T-cell (primary cell): ENCODE results near the gene MRPL20. TPM values are rescaled to one million over a fixed set of nuclear protein-coding genes. Genes with fewer than 3 reads are reported as not detected.
"Not testable (repeated sequence)": the region's sequence is repeated elsewhere in the genome, so short reads cannot be mapped to it uniquely, and the experiment has no call there.

Experiments used
- ATAC-seq, 4 experiments: fragments of 200-7000 bp in 3 of 4; fragments of 150-1000 bp in 1 of 4; cut with Tn5 transposase; replicated peaks in 1 of 4; 1 replicate in 3 of 4; 2 replicates in 1 of 4; pipeline ENCODE4 v1.10.0; 2021; ENCODE audit warnings: moderate library complexity in 3 of 4, mild to moderate bottlenecking in 2 of 4, moderate number of reproducible peaks in 1 of 4
- CTCF ChIA-PET, 2 donors: fragments of 300-600 bp; sonication (Branson Sonifier 250); formaldehyde crosslinking; loops; one replicate each; lab custom pipeline; 2022; ENCODE audit warnings: antibody characterized with exemption in 2 of 2; lab: Charles Lee
- POLR2A ChIA-PET, 2 donors: fragments of 300-600 bp; sonication (Branson Sonifier 250); formaldehyde crosslinking; loops; one replicate each; lab custom pipeline; 2022; ENCODE audit warnings: antibody characterized with exemption in 2 of 2; lab: Charles Lee
- DNase-seq, 35 experiments: peaks; one replicate each; pipeline versions ENCODE4 v3.0.0 to v3.0.0-alpha.2; 2013 to 2023
- H3K27ac ChIP-seq: one replicate; pipeline ENCODE4 v1.5.1; 2013; ENCODE audit warnings: low read length
- H3K27me3 ChIP-seq, 2 experiments: replicated peaks in 1 of 2; 1 replicate in 1 of 2; 2 replicates in 1 of 2; pipeline versions ENCODE4 v1.6.1 to v1.7.0; 2013; ENCODE audit warnings: low read length in 1 of 2, mixed read lengths in 1 of 2; ENCODE audit not compliant: control insufficient read depth in 2 of 2, insufficient read depth in 2 of 2; ENCODE audit errors: extremely low read depth in 1 of 2
- H3K36me3 ChIP-seq, 2 donors: 1 replicate in 1 of 2; 2 replicates in 1 of 2; pipeline versions ENCODE4 v1.6.1 to v1.7.0; 2013; ENCODE audit warnings: low read length in 1 of 2; ENCODE audit not compliant: control insufficient read depth in 2 of 2, insufficient read depth in 1 of 2; ENCODE audit errors: extremely low read depth in 1 of 2
- H3K4me1 ChIP-seq, 2 experiments: 1 replicate in 1 of 2; 2 replicates in 1 of 2; pipeline versions ENCODE4 v1.6.1 to v1.7.0; 2013; ENCODE audit warnings: low read length in 2 of 2, mixed read lengths in 1 of 2; ENCODE audit not compliant: insufficient read depth in 2 of 2, control insufficient read depth in 1 of 2; ENCODE audit errors: extremely low read depth in 1 of 2
- H3K4me3 ChIP-seq, 2 donors: 1 replicate in 1 of 2; 2 replicates in 1 of 2; pipeline versions ENCODE4 v1.5.1 to v1.7.0; 2013; ENCODE audit warnings: mild to moderate bottlenecking in 2 of 2, low read length in 1 of 2, moderate library complexity in 1 of 2; ENCODE audit not compliant: control insufficient read depth in 1 of 2; ENCODE audit errors: extremely low read depth in 1 of 2
- H3K9me3 ChIP-seq: 2 replicates; pipeline ENCODE4 v1.7.0; 2013
- H3K27ac Mint-ChIP-seq, 2 donors: one replicate each; pipeline ENCODE4 v1.8.0; 2020 to 2021; ENCODE audit warnings: mild to moderate bottlenecking in 2 of 2, mixed read lengths in 2 of 2
- H3K27me3 Mint-ChIP-seq, 2 donors: one replicate each; pipeline ENCODE4 v1.8.0; 2021 to 2022; ENCODE audit warnings: mixed read lengths in 2 of 2
- H3K36me3 Mint-ChIP-seq: one replicate; pipeline ENCODE4 v1.8.0; 2021; ENCODE audit warnings: mixed read lengths
- H3K4me1 Mint-ChIP-seq, 3 donors: one replicate each; pipeline ENCODE4 v1.8.0; 2020 to 2022; ENCODE audit warnings: mixed read lengths in 3 of 3, mild to moderate bottlenecking in 1 of 3
- H3K4me3 Mint-ChIP-seq, 3 donors: one replicate each; pipeline ENCODE4 v1.8.0; 2020 to 2022; ENCODE audit warnings: mild to moderate bottlenecking in 3 of 3, mixed read lengths in 3 of 3, moderate library complexity in 3 of 3
- H3K9me3 Mint-ChIP-seq, 3 donors: one replicate each; pipeline ENCODE4 v1.8.0; 2020 to 2022; ENCODE audit warnings: mixed read lengths in 3 of 3
- WGBS: methylation state at CpG from one replicate; pipeline ENCODE4 v1.1.5; 2013; ENCODE audit warnings: missing lambda C conversion rate; ENCODE audit not compliant: insufficient coverage; 5-methylcytosine and 5-hydroxymethylcytosine counted together
- total RNA-seq, 35 experiments: library from RNA in 6 of 35; stranded (reverse) in 6 of 35; fragments of 120-200 nt in 1 of 35; gene quantifications; one replicate each; pipeline versions ENCODE4 v1.2.1 to v1.2.4 and lab custom pipeline; 2013 to 2026

MRPL20 gene
- total RNA-seq, 5 donors from 2014 or later (not counting 1 experiment from before 2014, with no cell fraction given): 106 to 123 (median 114) TPM

DNA sequence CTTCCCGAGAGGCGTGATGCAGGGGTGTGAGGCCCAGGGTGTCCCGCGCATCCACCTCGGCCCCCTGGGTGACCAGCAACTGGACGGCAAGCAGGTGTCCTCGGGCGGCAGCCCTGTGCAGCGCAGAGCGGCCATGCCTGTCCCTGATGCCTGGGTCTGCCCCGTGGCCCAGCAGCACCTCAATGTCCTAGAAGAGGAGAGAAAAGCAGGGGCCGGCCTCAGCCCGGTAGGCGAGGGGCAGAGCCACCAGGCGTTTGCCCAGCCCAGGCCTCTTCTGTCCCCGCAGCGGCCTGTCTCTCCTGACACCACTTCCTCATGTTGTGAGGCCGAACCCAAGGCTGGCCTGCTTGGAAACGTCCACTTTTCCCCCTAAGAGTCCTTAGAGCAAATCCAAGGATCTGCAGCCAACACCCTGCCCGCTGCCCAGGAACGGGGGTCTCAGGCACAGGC is 12.3 kb upstream of the MRPL20 start:
- Mint-ChIP-seq H3K9me3 (no peaks in the 10 kb centered on the region), H3K27me3 (peaks cover 7 to 24% of the 10 kb centered on the region in 2 donors), H3K36me3 (no peaks in the 10 kb centered on the region), H3K4me1 (peaks cover 0 to 2% (median 0%) of the 10 kb centered on the region in 3 donors), H3K4me3 (no peak overlapping the region), H3K27ac (no peak overlapping the region)
- peaks cover 0 to 4% of the 10 kb centered on the region in 2 experiments for H3K4me1 ChIP-seq
- H3K4me3 ChIP-seq: no peak overlapping the region
- ATAC-seq (no peak), DNase-seq (no peak)
- H3K9me3 ChIP-seq: no peaks in the 10 kb centered on the region
- H3K27ac ChIP-seq: no peak overlapping the region
- H3K27me3 ChIP-seq: peaks cover 0 to 44% of the 10 kb centered on the region in 2 experiments
- ChIA-PET POLR2A (no interaction called here), CTCF (no interaction called here)
- H3K36me3 ChIP-seq: no peaks in the 10 kb centered on the region
- WGBS: 92% methylated on average over 14 of the region's 21 CpGs

DNA sequence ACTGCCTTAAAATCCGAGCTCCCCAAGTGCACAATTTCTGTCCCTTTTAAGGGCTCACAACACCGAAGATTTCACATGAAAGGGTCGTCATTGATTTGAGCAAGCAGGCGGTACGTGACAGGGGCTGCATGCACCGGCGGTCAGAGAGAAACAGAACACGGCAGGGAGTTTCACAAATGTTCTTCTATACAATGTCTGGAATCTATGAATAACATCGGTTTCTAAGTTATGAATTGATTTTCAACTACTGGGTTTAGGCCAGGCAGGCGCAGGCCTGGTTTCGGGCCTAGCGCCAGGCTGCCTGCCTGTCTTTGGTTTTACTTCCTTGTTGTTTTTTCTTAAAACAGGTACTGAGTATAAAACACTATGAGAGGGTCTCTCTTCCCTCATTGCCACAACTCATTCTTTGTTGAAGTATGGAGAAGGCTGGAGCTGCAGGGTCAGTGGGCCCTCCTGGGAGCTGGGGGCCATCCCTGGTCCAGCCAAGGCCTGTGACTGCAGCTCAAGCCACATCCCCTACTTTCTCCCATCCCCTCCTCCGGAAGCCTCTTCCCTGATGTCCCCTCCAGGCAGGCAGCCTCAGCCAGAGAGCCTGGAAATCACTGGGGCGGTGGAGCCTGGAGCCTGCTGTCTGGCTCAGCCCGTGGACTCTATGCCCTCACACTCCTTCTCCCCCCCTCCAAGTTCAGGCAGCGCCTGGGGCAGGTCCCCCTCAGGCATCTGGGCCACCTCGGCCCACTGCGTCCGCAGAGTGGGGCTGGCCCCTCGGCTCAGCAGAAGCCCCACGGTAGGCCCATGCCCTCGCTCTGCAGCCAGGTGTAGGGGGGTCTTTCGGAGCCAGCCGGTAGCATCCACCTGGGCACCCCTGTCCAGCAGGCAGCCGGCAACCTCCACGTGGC is 11.6 kb upstream of the MRPL20 start:
- peaks cover 0 to 2% (median 0%) of the 10 kb centered on the region in 3 donors for H3K4me1 Mint-ChIP-seq
- ChIA-PET POLR2A (no interaction called here), CTCF (no interaction called here)
- WGBS: 90% methylated on average over 20 of the region's 26 CpGs
- ATAC-seq (no peak), DNase-seq (no peak)
- Histone ChIP-seq H3K4me3 (no peak overlapping the region), H3K27ac (no peak overlapping the region), H3K27me3 (peaks cover 0 to 38% of the 10 kb centered on the region in 2 experiments), H3K36me3 (no peaks in the 10 kb centered on the region), H3K9me3 (no peaks in the 10 kb centered on the region), H3K4me1 (peaks cover 0 to 4% of the 10 kb centered on the region in 2 experiments)
- H3K27me3 Mint-ChIP-seq: peaks cover 7 to 24% of the 10 kb centered on the region in 2 donors
- no peak overlapping the region for H3K27ac Mint-ChIP-seq
- no peaks in the 10 kb centered on the region for H3K36me3 Mint-ChIP-seq
- H3K4me3 Mint-ChIP-seq: peak overlapping the region in 1 of 3 donors; percentile 15
- H3K9me3 Mint-ChIP-seq: no peaks in the 10 kb centered on the region

DNA sequence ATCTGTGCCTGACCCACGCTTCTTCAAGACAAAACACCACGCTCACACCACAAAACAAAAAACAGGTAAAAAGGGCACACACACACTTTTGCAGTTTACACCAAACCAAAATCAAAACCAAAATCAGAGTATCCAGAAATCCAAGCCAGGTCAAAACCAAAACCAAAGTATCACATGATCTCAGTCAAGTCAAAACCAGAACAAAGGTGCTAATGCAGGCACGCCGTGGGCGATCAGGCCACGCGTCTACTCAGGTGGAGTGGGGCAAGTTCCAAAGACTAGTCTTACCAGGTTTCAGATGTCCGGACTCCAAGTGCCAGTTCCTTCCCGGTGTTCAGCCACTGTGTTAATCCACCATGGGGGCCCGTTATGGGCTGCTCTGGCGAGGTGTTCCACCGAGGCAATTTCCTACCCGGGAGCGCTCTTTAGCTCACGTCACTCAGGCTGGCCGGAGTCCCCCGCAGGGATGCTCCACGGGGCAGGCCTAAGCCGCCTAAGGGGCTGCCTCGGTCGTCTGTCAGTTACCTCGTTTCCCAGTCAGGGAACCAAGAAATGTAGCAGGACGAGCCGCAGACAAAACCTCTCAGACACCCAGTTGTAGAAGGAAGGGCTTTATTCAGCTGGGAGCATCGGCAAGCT is 10.9 kb upstream of the MRPL20 start:
- H3K27me3 ChIP-seq: peaks cover 0 to 32% of the 10 kb centered on the region in 2 experiments
- 72% methylated on average over 14 of the region's 25 CpGs for WGBS
- H3K9me3 Mint-ChIP-seq, H3K4me3 ChIP-seq, POLR2A ChIA-PET, H3K4me1 ChIP-seq, CTCF ChIA-PET, H3K27ac Mint-ChIP-seq, ATAC-seq, DNase-seq, H3K9me3 ChIP-seq, H3K4me1 Mint-ChIP-seq, H3K36me3 ChIP-seq, H3K27ac ChIP-seq, H3K36me3 Mint-ChIP-seq: not testable (repeated sequence)
- Mint-ChIP-seq H3K4me3 (peak overlapping the region in 1 of 3 donors; percentile 15), H3K27me3 (peaks cover 7 to 19% of the 10 kb centered on the region in 2 donors)

DNA sequence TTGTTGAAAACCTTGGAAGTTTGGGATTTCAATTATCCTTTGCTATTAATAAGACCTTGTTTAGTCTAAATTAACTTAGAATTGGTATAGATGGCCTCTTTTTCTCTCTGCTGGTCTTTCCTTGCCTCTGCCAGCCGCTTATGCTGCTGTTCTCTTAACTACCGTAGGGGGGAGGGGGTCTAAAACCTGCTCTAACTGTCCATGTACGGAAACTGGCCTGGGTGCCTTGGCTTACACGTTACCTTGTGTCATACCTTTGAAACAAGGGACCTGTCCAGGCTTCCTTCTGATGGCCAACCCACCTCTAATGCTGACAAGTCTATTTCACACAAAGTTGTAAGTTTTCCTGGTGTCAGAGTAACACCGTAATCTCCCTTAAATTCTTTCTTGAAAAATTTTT is 10.3 kb upstream of the MRPL20 start:
- CTCF ChIA-PET, H3K9me3 Mint-ChIP-seq, DNase-seq, H3K4me3 ChIP-seq, H3K4me1 ChIP-seq, H3K36me3 Mint-ChIP-seq, ATAC-seq, H3K36me3 ChIP-seq, H3K27ac ChIP-seq, H3K27ac Mint-ChIP-seq, POLR2A ChIA-PET, H3K4me1 Mint-ChIP-seq, H3K9me3 ChIP-seq, H3K4me3 Mint-ChIP-seq: not testable (repeated sequence)
- no CpG with 5 or more reads among the region's 5 CpGs for WGBS
- H3K27me3 Mint-ChIP-seq: peaks cover 4 to 13% of the 10 kb centered on the region in 2 donors
- H3K27me3 ChIP-seq: peaks cover 0 to 27% of the 10 kb centered on the region in 2 experiments

DNA sequence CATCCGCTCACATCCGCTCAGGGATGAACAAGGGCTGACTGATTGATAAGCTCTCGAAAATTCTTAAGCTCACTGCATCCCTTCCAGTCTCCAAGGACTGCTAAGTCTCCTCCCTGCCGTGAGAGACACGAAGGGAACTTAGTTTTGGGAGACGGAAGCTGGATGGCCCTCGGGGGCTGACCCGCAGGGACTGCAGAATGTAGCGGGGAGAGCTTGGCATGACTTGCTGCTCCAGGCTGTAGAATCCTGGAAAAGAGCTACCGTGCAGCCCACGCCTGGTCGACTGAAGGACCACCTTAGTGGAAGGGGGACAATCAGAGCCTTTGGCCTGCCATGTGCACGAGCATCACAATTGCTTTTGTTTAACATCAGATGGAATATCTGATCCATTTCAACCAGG is 8.7 kb upstream of the MRPL20 start:
- ChIA-PET CTCF (no interaction called here), POLR2A (no interaction called here)
- Mint-ChIP-seq H3K4me1 (peaks cover 2 to 6% (median 5%) of the 10 kb centered on the region in 3 donors), H3K27ac (no peak overlapping the region), H3K27me3 (peaks cover 0 to 4% of the 10 kb centered on the region in 2 donors), H3K4me3 (no peak overlapping the region), H3K36me3 (no peaks in the 10 kb centered on the region), H3K9me3 (peaks cover 0 to 5% (median 0%) of the 10 kb centered on the region in 3 donors)
- Histone ChIP-seq H3K4me3 (no peak overlapping the region), H3K36me3 (no peaks in the 10 kb centered on the region), H3K27me3 (peaks cover 0 to 11% of the 10 kb centered on the region in 2 experiments), H3K27ac (no peak overlapping the region), H3K9me3 (no peaks in the 10 kb centered on the region), H3K4me1 (peaks cover 0 to under 1% of the 10 kb centered on the region in 2 experiments)
- ATAC-seq (no peak), DNase-seq (no peak)
- 89% methylated on average over 10 of the region's 13 CpGs for WGBS

DNA sequence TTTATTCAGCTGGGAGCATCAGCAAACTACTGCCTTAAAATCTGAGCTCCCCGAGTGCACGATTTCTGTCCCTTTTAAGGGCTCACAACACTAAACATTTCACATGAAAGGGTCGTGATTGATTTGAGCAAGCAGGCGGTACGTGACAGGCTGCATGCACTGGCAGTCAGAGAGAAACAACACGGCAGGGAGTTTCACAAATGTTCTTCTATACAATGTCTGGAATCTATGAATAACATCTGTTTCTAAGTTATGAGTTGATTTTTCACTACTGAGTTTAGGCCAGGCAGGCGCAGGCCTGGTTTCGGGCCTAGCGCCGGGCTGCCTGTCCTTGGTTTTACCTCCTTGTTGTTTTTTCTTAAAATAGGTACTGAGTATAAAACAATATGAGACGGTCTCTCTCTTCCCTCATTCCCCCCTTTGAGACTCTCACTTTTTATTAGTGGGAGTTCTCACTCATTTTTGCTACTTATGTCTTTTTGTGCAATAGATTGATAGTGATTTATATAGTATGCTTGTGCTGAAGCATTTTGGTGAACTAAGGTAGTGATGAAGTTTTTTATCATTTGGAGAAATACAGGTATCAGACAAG is 5.3 kb upstream of the MRPL20 start:
- H3K36me3 ChIP-seq, H3K9me3 ChIP-seq, H3K27me3 ChIP-seq, H3K4me3 ChIP-seq, POLR2A ChIA-PET, H3K27me3 Mint-ChIP-seq, H3K27ac ChIP-seq, DNase-seq, CTCF ChIA-PET, H3K36me3 Mint-ChIP-seq, ATAC-seq, H3K4me3 Mint-ChIP-seq, H3K27ac Mint-ChIP-seq, H3K9me3 Mint-ChIP-seq: not testable (repeated sequence)
- H3K4me1 Mint-ChIP-seq: peaks cover 13 to 19% (median 18%) of the 10 kb centered on the region in 3 donors
- 96% methylated on average over 5 of the region's 11 CpGs for WGBS
- H3K4me1 ChIP-seq: peaks cover 6 to 18% of the 10 kb centered on the region in 2 experiments
